ENCODE data around the gene RYR1.

DNA sequence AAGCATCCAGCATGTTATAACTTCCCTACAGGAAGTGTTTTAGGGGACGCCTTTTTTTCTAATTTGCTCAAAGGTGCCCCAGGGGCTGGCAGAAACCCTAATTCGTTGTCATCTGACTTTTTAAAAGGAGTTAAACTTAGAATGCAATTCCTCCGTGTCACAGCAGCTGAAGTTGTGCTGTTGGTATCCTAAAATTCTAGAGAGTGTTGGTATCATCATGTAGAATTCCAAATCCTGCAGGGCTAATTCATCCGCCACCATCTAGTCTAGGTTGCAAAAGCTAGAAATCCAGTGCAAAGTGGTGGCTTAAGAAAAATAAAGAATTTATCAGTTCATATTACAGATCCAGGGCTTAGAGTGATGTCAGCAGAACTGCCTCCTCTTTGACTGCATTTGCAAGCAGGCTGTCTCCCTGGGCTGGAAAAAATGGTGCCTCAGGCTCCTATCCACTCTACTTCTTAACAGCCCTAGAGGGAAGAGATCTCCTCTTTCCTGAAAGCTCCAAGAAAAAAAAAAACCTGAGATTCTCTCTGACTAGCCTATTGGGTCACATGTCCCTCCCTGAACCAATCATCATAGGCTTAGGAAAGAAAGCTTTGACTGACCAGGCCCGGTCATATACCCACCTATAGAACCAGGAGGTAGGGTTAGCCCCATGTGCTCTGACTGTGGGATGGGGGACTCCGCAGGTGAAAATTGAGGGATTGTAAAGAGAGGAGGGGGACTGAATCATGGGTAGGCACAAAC is 111.3 kb downstream of the RYR1 start:
- TF ChIP-seq, protein P1, sequence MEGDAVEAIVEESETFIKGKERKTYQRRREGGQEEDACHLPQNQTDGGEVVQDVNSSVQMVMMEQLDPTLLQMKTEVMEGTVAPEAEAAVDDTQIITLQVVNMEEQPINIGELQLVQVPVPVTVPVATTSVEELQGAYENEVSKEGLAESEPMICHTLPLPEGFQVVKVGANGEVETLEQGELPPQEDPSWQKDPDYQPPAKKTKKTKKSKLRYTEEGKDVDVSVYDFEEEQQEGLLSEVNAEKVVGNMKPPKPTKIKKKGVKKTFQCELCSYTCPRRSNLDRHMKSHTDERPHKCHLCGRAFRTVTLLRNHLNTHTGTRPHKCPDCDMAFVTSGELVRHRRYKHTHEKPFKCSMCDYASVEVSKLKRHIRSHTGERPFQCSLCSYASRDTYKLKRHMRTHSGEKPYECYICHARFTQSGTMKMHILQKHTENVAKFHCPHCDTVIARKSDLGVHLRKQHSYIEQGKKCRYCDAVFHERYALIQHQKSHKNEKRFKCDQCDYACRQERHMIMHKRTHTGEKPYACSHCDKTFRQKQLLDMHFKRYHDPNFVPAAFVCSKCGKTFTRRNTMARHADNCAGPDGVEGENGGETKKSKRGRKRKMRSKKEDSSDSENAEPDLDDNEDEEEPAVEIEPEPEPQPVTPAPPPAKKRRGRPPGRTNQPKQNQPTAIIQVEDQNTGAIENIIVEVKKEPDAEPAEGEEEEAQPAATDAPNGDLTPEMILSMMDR (IDR thresholded peaks at IDR 0.05) = peak; percentile 46
- no peak for TF ChIP-seq ZFX (IDR thresholded peaks at IDR 0.05; ENCODE audit: borderline replicate concordance)

Data from 22Rv1 (cell line).